K562 (cell line): ENCODE results near the gene CD22. TPM values are rescaled to one million over a fixed set of nuclear protein-coding genes. Genes with fewer than 3 reads are reported as not detected.

Experiments used
- ATAC-seq: fragments of 200-7000 bp; cut with Tn5 transposase; 3 replicates; pipeline ENCODE4 v1.9.1; 2020; ENCODE audit warnings: moderate library complexity
- BruUV-seq: library from RNA; stranded (reverse); fragments of 400-500 nt; replicated peaks from 2 replicates; lab custom pipeline; 2021; lab: Mats Ljungman, UMichigan
- CTCF ChIA-PET: fragments of 300-600 bp; formaldehyde crosslinking; extraction: SDS; loops from one replicate; lab custom pipeline; 2021; ENCODE audit warnings: low intra/inter-chr PET ratio; lab: Yijun Ruan, JAX
- POLR2A ChIA-PET: fragments of 300-600, 350-650 bp; sonication (Branson Sonifier 250); formaldehyde crosslinking; extraction: SDS; loops from one replicate; lab custom pipeline; 2021; ENCODE audit warnings: antibody characterized with exemption, inconsistent platforms; lab: Yijun Ruan, JAX
- DNase-seq, 4 experiments: peaks; one replicate each; pipeline versions ENCODE4 v3.0.0 to v3.0.0-alpha.2; 2011 to 2018; ENCODE audit warnings: low spot score in 3 of 4, mixed read lengths in 3 of 4; ENCODE audit errors: extremely low read depth in 1 of 4
- FAIRE-seq: peaks from 2 replicates; lab custom pipeline; 2011; peaks lifted over from hg19 to GRCh38; lab: Jason Lieb, UNC
- H2AFZ ChIP-seq: 2 replicates; pipeline ENCODE4 v1.6.0; 2011; ENCODE audit warnings: low read depth, low read length, control low read depth, inconsistent platforms
- H3K27ac ChIP-seq: fragments of 200-600 bp; 3 replicates; pipeline ENCODE4 v1.8.0; 2011; ENCODE audit warnings: low read depth, mild to moderate bottlenecking, control low read depth, inconsistent platforms, low read length, moderate library complexity, mixed read lengths; ENCODE audit errors: extremely low read depth
- H3K27me3 ChIP-seq, 2 experiments: fragments of 300-600 bp in 1 of 2; 2 replicates in 1 of 2; 3 replicates in 1 of 2; pipeline versions ENCODE4 v1.6.0 to v1.8.0; 2011; ENCODE audit warnings: inconsistent platforms in 2 of 2, low read length in 2 of 2, mild to moderate bottlenecking in 1 of 2, mixed read lengths in 1 of 2, moderate library complexity in 1 of 2; ENCODE audit not compliant: control insufficient read depth in 2 of 2, insufficient read depth in 2 of 2
- H3K36me3 ChIP-seq: fragments of 300-600 bp; 3 replicates; pipeline ENCODE4 v1.8.0; 2011; ENCODE audit warnings: mild to moderate bottlenecking, low read length, inconsistent platforms; ENCODE audit not compliant: control insufficient read depth, insufficient read depth
- H3K4me1 ChIP-seq, 2 experiments: fragments of 200-600 bp in 1 of 2; replicated peaks in 1 of 2; 2 replicates in 1 of 2; 3 replicates in 1 of 2; pipeline versions ENCODE4 v1.5.1 to v1.8.0; 2011; ENCODE audit warnings: inconsistent platforms in 2 of 2, low read length in 2 of 2, mild to moderate bottlenecking in 1 of 2, mixed read lengths in 1 of 2, moderate library complexity in 1 of 2; ENCODE audit not compliant: control insufficient read depth in 2 of 2, insufficient read depth in 2 of 2
- H3K4me2 ChIP-seq: 2 replicates; pipeline ENCODE4 v1.6.1; 2011; ENCODE audit warnings: low read length, control low read depth, inconsistent platforms, mixed read lengths; ENCODE audit not compliant: insufficient read depth
- H3K4me3 ChIP-seq: fragments of 200-600 bp; sonication (generic), shearing (Covaris generic); 2 replicates; pipeline ENCODE4 v1.5.1; 2016; ENCODE audit warnings: control low read depth, inconsistent platforms
- H3K79me2 ChIP-seq: fragments of 200-600 bp; 3 replicates; pipeline ENCODE4 v1.8.0; 2011; ENCODE audit warnings: low read length, inconsistent platforms; ENCODE audit not compliant: control insufficient read depth, insufficient read depth
- H3K9ac ChIP-seq, 2 experiments: 2 replicates each; pipeline versions ENCODE4 v1.6.0 to v1.6.1; 2011; ENCODE audit warnings: low read depth in 2 of 2, low read length in 2 of 2, control low read depth in 1 of 2, inconsistent platforms in 1 of 2, mild to moderate bottlenecking in 1 of 2, mixed read lengths in 1 of 2; ENCODE audit not compliant: insufficient read depth in 1 of 2
- H3K9me1 ChIP-seq: one replicate; pipeline ENCODE4 v1.6.0; 2011; ENCODE audit warnings: inconsistent platforms, mild to moderate bottlenecking, low read length, moderate library complexity; ENCODE audit not compliant: control insufficient read depth, insufficient read depth
- H3K9me3 ChIP-seq: replicated peaks from 2 replicates; pipeline ENCODE4 v1.5.1; 2011; ENCODE audit warnings: low read depth, low read length, inconsistent platforms; ENCODE audit not compliant: control insufficient read depth, insufficient read depth
- H4K20me1 ChIP-seq: replicated peaks from 2 replicates; pipeline ENCODE4 v1.6.1; 2011; ENCODE audit warnings: low read length, inconsistent platforms, mixed read lengths; ENCODE audit not compliant: control insufficient read depth, insufficient read depth
- ARHGAP35 ChIP-seq: fragments of 450-650 bp; IDR thresholded peaks from 2 replicates; pipeline ENCODE4 v1.6.1; 2018; ENCODE audit not compliant: partially characterized antibody
- ATF1 ChIP-seq, 2 experiments: fragments of 450-650 bp in 1 of 2; IDR thresholded peaks; 2 replicates each; pipeline ENCODE4 v1.6.1; 2016; ENCODE audit warnings: missing compliant biosample characterization in 1 of 2, missing genetic modification characterization in 1 of 2
- HNRNPLL ChIP-seq: fragments of 200-400 bp; formaldehyde crosslinking; IDR thresholded peaks from 2 replicates; pipeline ENCODE4 v1.6.1; 2017; ENCODE audit warnings: low read length, low read depth, mild to moderate bottlenecking; ENCODE audit not compliant: poor library complexity, severe bottlenecking
- SMARCA4 ChIP-seq: fragments of 450-650 bp; IDR thresholded peaks from 2 replicates; pipeline ENCODE4 v1.6.1; 2016
- SPI1 ChIP-seq: IDR thresholded peaks from 2 replicates; pipeline ENCODE4 v1.6.1; 2011; ENCODE audit warnings: low read depth, low read length, control low read depth, borderline replicate concordance
- TCF7L2 ChIP-seq: fragments of 150-350 bp; IDR thresholded peaks from 2 replicates; pipeline ENCODE4 v1.6.1; 2016; ENCODE audit warnings: low read depth, mild to moderate bottlenecking, low read length, moderate library complexity
- ZBTB1 ChIP-seq: sonication (generic); formaldehyde crosslinking; IDR thresholded peaks from 2 replicates; pipeline ENCODE4 v1.8.1; 2023; ENCODE audit warnings: missing genetic modification reagents, low read depth, mild to moderate bottlenecking, borderline replicate concordance
- ZEB2 ChIP-seq: fragments of 450-650 bp; IDR thresholded peaks from 2 replicates; pipeline ENCODE4 v1.6.1; 2016
- ZNF232 ChIP-seq: sonication (generic); formaldehyde crosslinking; IDR thresholded peaks from 2 replicates; pipeline ENCODE4 v1.8.0; 2022; ENCODE audit warnings: mild to moderate bottlenecking, missing genetic modification reagents
- ZNF436 ChIP-seq: fragments of 250-450, 450-650 bp; sonication (Bioruptor Pico); formaldehyde crosslinking; IDR thresholded peaks from 2 replicates; pipeline ENCODE4 v1.7.0; 2020; ENCODE audit warnings: mild to moderate bottlenecking
- ZNF644 ChIP-seq: fragments of 200-800 bp; sonication (Bioruptor generic); IDR thresholded peaks from 2 replicates; pipeline ENCODE4 v1.6.1; 2016; ENCODE audit warnings: low read depth, missing genetic modification characterization, missing compliant biosample characterization
- WGBS: fragments of 100-300 bp; shearing (Covaris generic); methylation state at CpG from one replicate; pipeline ENCODE4 v1.1.6; 2016; ENCODE audit warnings: low coverage, mixed read lengths; ENCODE audit not compliant: insufficient coverage; ENCODE audit errors: missing lambda C conversion rate; 5-methylcytosine and 5-hydroxymethylcytosine counted together
- in situ Hi-C: fragments of 300-500 bp; cut with MboI; formaldehyde crosslinking; loops from 4 replicates; pipeline ENCODE4 v1.15.0; 2018; ENCODE audit warnings: inconsistent platforms, mixed read lengths
- intact Hi-C: fragments of 100-400 bp; cut with micrococcal nuclease; formaldehyde crosslinking; loops from 2 replicates; pipeline ENCODE4 v1.14.2; 2022
- polyA plus RNA-seq, 8 experiments: library from polyadenylated mRNA; depleted of rRNA in 4 of 8; stranded (reverse) in 5 of 8; unstranded in 3 of 8; fragments of >200 nt; fragmentation: Nextera tagmentation in 2 of 8; fragmentation: Illumina TruSeq in 1 of 8; extraction: Ambion mirVana in 2 of 8; extraction: Trizol in 1 of 8; gene quantifications; 2 replicates each; pipeline versions ENCODE4 v1.2.1 to v1.2.3, GENCODE V29; 2011 to 2014; ENCODE audit warnings: inconsistent platforms in 1 of 8, missing spikeins in 1 of 8
- total RNA-seq, 7 experiments: library from RNA; depleted of rRNA in 6 of 7; stranded (reverse); fragments of >200 nt in 6 of 7; fragmentation: Illumina TruSeq in 2 of 7; extraction: Trizol in 2 of 7; gene quantifications; 2 replicates each; pipeline versions ENCODE4 v1.2.1 to v1.2.3, GENCODE V29; 2011 to 2021; ENCODE audit warnings: low replicate concordance in 1 of 7
- TF ChIP-seq, protein P1 (sequence below), 3 experiments: fragments of 200-800 bp in 1 of 3; fragments of 250-450 bp in 1 of 3; fragments of 450-650 bp in 1 of 3; sonication (Bioruptor Pico) in 1 of 3; sonication (Bioruptor generic) in 1 of 3; formaldehyde crosslinking in 1 of 3; IDR thresholded peaks; 2 replicates each; pipeline versions ENCODE4 v1.6.1 to v1.8.0; 2016 to 2022; ENCODE audit warnings: mild to moderate bottlenecking in 2 of 3, missing genetic modification characterization in 2 of 3, missing compliant biosample characterization in 1 of 3, moderate library complexity in 1 of 3
- TF ChIP-seq, protein P2 (sequence below): fragments of 450-650 bp; formaldehyde crosslinking; IDR thresholded peaks from 2 replicates; pipeline ENCODE4 v1.4.0; 2022; ENCODE audit warnings: missing genetic modification characterization
- TF ChIP-seq, protein P3 (sequence below): fragments of 250-450 bp; sonication (Bioruptor Pico); IDR thresholded peaks from 2 replicates; pipeline ENCODE4 v1.5.0; 2020; ENCODE audit warnings: mild to moderate bottlenecking, borderline replicate concordance
- TF ChIP-seq, protein P4 (sequence below): sonication (generic); formaldehyde crosslinking; IDR thresholded peaks from 2 replicates; pipeline ENCODE4 v1.9.0; 2022; ENCODE audit warnings: mild to moderate bottlenecking, missing genetic modification reagents

CD22 gene
- total and polyA plus RNA-seq, 9 of the 15 experiments (the other 6 are each of a cell fraction or from before 2014, with no cell fraction given): 0.29 to 5.0 (median 3.5) TPM

DNA sequence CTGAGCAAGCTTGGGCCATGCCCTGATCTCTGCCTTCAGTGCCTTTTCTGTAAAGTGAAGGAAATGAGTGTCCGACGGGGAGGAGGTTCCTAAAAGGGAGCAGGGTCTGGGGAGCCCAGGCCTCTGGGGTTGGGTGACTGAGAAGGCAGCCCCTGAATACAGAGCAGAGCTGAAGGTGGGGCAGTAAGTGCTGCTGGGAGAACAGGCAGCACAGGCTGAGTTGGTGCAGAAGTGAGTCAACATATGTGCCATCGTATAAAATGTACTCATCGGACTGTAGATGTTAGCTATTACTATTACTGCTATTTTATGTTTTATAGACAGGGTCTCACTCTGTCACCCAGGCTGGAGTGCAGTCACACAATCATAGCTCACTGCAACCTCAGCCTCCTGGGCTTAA, 47.7 kb upstream of the CD22 start:
- Histone ChIP-seq H3K79me2 (no peaks in the 10 kb centered on the region), H3K4me3 (no peak overlapping the region), H3K9ac (no peak overlapping the region), H4K20me1 (no peaks in the 10 kb centered on the region; the same call in 1 of the 2 replicates), H3K27me3 (no peaks in the 10 kb centered on the region), H3K4me1 (peaks cover 16 to 50% of the 10 kb centered on the region in 2 experiments; a peak in 4 of 5 replicates), H3K36me3 (peaks cover 21% of the 10 kb centered on the region; the same call in 1 of the 3 replicates), H3K4me2 (no peak overlapping the region), H3K9me3 (no peaks in the 10 kb centered on the region), H3K27ac (no peak overlapping the region), H2AFZ (no peak overlapping the region), H3K9me1 (no peaks in the 10 kb centered on the region)
- DNase-seq (no peak), FAIRE-seq (no peak), ATAC-seq (no peak)
- in situ Hi-C loops: no loop called here
- 78% methylated on average over 4 of the region's 4 CpGs for WGBS
- no TSS peak for BruUV-seq
- intact Hi-C loops: no loop called here
- POLR2A ChIA-PET: interaction anchor here (0.8 kb wide), 1 partner anchor 20 kb away, joined by 3 read pairs; no protein-coding TSS in a partner anchor
- CTCF ChIA-PET: no interaction called here
- no peak for TF ChIP-seq HNRNPLL
- TF ChIP-seq TCF7L2: no peak
- no peak for TF ChIP-seq ZNF232 (CRISPR knock-in tag)
- TF ChIP-seq, protein P1, sequence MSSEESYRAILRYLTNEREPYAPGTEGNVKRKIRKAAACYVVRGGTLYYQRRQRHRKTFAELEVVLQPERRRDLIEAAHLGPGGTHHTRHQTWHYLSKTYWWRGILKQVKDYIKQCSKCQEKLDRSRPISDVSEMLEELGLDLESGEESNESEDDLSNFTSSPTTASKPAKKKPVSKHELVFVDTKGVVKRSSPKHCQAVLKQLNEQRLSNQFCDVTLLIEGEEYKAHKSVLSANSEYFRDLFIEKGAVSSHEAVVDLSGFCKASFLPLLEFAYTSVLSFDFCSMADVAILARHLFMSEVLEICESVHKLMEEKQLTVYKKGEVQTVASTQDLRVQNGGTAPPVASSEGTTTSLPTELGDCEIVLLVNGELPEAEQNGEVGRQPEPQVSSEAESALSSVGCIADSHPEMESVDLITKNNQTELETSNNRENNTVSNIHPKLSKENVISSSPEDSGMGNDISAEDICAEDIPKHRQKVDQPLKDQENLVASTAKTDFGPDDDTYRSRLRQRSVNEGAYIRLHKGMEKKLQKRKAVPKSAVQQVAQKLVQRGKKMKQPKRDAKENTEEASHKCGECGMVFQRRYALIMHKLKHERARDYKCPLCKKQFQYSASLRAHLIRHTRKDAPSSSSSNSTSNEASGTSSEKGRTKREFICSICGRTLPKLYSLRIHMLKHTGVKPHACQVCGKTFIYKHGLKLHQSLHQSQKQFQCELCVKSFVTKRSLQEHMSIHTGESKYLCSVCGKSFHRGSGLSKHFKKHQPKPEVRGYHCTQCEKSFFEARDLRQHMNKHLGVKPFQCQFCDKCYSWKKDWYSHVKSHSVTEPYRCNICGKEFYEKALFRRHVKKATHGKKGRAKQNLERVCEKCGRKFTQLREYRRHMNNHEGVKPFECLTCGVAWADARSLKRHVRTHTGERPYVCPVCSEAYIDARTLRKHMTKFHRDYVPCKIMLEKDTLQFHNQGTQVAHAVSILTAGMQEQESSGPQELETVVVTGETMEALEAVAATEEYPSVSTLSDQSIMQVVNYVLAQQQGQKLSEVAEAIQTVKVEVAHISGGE (CRISPR knock-in tag; IDR thresholded peaks at IDR 0.05): no peak
- no peak for TF ChIP-seq SPI1
- TF ChIP-seq, protein P2, sequence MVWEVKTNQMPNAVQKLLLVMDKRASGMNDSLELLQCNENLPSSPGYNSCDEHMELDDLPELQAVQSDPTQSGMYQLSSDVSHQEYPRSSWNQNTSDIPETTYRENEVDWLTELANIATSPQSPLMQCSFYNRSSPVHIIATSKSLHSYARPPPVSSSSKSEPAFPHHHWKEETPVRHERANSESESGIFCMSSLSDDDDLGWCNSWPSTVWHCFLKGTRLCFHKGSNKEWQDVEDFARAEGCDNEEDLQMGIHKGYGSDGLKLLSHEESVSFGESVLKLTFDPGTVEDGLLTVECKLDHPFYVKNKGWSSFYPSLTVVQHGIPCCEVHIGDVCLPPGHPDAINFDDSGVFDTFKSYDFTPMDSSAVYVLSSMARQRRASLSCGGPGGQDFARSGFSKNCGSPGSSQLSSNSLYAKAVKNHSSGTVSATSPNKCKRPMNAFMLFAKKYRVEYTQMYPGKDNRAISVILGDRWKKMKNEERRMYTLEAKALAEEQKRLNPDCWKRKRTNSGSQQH: no peak
- no peak for TF ChIP-seq ZEB2
- no peak for TF ChIP-seq ZBTB1 (CRISPR knock-in tag)
- no peak for TF ChIP-seq ZNF436 (CRISPR knock-in tag)
- no peak for TF ChIP-seq ZNF644 (tag)
- no peak for TF ChIP-seq ATF1 (CRISPR knock-in tag; IDR thresholded peaks at IDR 0.05)
- TF ChIP-seq ATF1 (tag; IDR thresholded peaks at IDR 0.05): no peak
- TF ChIP-seq, protein P3, sequence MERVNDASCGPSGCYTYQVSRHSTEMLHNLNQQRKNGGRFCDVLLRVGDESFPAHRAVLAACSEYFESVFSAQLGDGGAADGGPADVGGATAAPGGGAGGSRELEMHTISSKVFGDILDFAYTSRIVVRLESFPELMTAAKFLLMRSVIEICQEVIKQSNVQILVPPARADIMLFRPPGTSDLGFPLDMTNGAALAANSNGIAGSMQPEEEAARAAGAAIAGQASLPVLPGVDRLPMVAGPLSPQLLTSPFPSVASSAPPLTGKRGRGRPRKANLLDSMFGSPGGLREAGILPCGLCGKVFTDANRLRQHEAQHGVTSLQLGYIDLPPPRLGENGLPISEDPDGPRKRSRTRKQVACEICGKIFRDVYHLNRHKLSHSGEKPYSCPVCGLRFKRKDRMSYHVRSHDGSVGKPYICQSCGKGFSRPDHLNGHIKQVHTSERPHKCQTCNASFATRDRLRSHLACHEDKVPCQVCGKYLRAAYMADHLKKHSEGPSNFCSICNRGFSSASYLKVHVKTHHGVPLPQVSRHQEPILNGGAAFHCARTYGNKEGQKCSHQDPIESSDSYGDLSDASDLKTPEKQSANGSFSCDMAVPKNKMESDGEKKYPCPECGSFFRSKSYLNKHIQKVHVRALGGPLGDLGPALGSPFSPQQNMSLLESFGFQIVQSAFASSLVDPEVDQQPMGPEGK (CRISPR knock-in tag): no peak
- TF ChIP-seq, protein P4, sequence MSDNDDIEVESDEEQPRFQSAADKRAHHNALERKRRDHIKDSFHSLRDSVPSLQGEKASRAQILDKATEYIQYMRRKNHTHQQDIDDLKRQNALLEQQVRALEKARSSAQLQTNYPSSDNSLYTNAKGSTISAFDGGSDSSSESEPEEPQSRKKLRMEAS: no peak
- no peak for TF ChIP-seq SMARCA4
- TF ChIP-seq ARHGAP35: no peak
